Lower lobe of right lung (tissue), 2 donors: ENCODE results near the gene MPPED2. TPM values are rescaled to one million over a fixed set of nuclear protein-coding genes. Genes with fewer than 3 reads are reported as not detected.
A peak's percentile ranks its signal among the peaks of the same experiment; 100 is the strongest.

Experiments
- ATAC-seq, 2 donors: fragments of 200-7000 bp; cut with Tn5 transposase; one replicate each; pipeline ENCODE4 v1.9.1; 2020 to 2022; ENCODE audit warnings: mild to moderate bottlenecking in 2 of 2, moderate library complexity in 2 of 2
- DNase-seq: peaks from one replicate; pipeline ENCODE4 v3.0.0-alpha.2; 2020
- H3K27ac ChIP-seq: fragments of 200-600 bp; one replicate; pipeline ENCODE4 v1.8.0; 2022
- H3K27me3 ChIP-seq: fragments of 200-600 bp; one replicate; pipeline ENCODE4 v1.8.0; 2022; ENCODE audit warnings: low read depth
- H3K36me3 ChIP-seq: fragments of 200-600 bp; one replicate; pipeline ENCODE4 v1.8.0; 2022; ENCODE audit warnings: mild to moderate bottlenecking
- H3K4me1 ChIP-seq: fragments of 200-600 bp; one replicate; pipeline ENCODE4 v1.8.0; 2022
- H3K4me3 ChIP-seq: fragments of 200-600 bp; one replicate; pipeline ENCODE4 v1.8.0; 2022; ENCODE audit warnings: mild to moderate bottlenecking
- H3K9me3 ChIP-seq: fragments of 200-600 bp; one replicate; pipeline ENCODE4 v1.8.0; 2022
- intact Hi-C: fragments of 100-400 bp; cut with DNase I; formaldehyde crosslinking; loops from one replicate; pipeline ENCODE4 v1.11.0; 2022
- total RNA-seq: library from RNA; stranded (reverse); fragmentation: NEBNext Ultra II Directional; extraction: Animal tissue kit (Norgen Biotek cat#: 25700); gene quantifications from one replicate; pipeline ENCODE4 v1.2.1, GENCODE V29; 2021
- TF ChIP-seq, protein P1 (sequence below): fragments of 200-600 bp; IDR thresholded peaks from one replicate; pipeline ENCODE4 v1.8.0; 2022; ENCODE audit warnings: antibody characterized with exemption, mild to moderate bottlenecking
- donor health status: DM: no; HTN: yes; CAD: no; lungs with severe emphysema.

Gene MPPED2
- total RNA-seq, 1 donor from 2014 or later, result 1.5 TPM

DNA sequence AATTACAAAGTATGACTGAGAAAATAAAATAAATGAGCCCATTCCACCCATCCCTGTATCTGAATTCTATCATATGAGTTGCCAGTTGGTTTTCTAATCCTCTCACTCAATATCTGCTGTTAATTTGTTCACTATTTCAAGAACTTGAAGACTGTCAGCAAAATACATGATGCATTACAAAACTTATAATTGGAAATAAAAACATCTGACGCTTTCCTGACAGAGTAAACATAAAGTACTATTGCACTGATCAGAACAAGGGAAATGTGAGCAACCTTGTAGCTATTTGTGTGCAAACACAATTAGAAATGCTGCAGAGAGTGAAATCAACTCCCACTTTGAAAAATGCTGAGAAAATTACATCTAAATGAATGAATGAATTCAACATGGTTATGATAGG is 97.1 kb downstream of the MPPED2 start:
- Histone ChIP-seq H3K9me3 (no peaks in the 10 kb centered on the region), H3K36me3 (no peaks in the 10 kb centered on the region), H3K27ac (no peak overlapping the region), H3K27me3 (no peaks in the 10 kb centered on the region), H3K4me3 (no peak overlapping the region), H3K4me1 (peaks cover 18% of the 10 kb centered on the region)
- DNase-seq (no peak), ATAC-seq (no peak)
- TF ChIP-seq, protein P1, sequence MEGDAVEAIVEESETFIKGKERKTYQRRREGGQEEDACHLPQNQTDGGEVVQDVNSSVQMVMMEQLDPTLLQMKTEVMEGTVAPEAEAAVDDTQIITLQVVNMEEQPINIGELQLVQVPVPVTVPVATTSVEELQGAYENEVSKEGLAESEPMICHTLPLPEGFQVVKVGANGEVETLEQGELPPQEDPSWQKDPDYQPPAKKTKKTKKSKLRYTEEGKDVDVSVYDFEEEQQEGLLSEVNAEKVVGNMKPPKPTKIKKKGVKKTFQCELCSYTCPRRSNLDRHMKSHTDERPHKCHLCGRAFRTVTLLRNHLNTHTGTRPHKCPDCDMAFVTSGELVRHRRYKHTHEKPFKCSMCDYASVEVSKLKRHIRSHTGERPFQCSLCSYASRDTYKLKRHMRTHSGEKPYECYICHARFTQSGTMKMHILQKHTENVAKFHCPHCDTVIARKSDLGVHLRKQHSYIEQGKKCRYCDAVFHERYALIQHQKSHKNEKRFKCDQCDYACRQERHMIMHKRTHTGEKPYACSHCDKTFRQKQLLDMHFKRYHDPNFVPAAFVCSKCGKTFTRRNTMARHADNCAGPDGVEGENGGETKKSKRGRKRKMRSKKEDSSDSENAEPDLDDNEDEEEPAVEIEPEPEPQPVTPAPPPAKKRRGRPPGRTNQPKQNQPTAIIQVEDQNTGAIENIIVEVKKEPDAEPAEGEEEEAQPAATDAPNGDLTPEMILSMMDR, result no peak
- intact Hi-C loops, result no loop called here

DNA sequence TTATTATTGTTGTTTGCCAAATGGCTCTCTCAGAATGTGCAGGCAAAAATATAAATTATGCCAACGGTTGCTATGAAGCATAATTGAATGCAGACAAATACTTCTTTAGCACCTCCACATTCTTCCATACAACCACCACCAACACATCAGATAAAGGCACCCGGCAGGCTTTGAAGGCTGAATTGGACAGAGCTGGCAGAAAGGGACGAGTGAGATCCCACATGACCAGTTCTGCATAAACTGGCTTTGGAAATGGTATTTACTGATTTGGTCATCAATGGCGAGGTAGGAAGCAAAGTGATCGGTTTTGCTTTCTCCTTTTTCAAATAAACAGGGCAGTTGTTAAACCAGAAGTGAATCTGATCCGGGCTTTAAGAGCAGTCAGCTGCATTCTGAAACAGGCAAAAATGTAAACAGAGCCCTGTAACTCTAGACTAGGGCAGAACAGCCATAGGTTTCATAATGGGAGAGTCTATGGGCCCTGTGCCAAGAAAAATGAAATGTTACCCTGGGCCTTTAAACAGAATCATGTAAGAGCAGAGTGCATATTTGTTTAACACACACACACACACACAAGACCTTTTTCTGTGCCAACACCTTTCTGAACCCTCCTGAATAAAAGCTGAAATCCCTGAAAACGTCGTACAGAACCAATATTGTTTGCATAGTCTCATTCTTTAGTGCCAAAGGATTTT is 97.7 kb downstream of the MPPED2 start:
- no peaks in the 10 kb centered on the region for H3K9me3 ChIP-seq
- no peak overlapping the region for H3K27ac ChIP-seq
- H3K36me3 ChIP-seq, result no peaks in the 10 kb centered on the region
- intact Hi-C loops, result no loop called here
- ATAC-seq, result peak; percentile 82 to 83
- DNase-seq, result no peak
- TF ChIP-seq, protein P1, result no peak
- peaks cover 18% of the 10 kb centered on the region for H3K4me1 ChIP-seq
- H3K27me3 ChIP-seq, result no peaks in the 10 kb centered on the region
- H3K4me3 ChIP-seq, result no peak overlapping the region

DNA sequence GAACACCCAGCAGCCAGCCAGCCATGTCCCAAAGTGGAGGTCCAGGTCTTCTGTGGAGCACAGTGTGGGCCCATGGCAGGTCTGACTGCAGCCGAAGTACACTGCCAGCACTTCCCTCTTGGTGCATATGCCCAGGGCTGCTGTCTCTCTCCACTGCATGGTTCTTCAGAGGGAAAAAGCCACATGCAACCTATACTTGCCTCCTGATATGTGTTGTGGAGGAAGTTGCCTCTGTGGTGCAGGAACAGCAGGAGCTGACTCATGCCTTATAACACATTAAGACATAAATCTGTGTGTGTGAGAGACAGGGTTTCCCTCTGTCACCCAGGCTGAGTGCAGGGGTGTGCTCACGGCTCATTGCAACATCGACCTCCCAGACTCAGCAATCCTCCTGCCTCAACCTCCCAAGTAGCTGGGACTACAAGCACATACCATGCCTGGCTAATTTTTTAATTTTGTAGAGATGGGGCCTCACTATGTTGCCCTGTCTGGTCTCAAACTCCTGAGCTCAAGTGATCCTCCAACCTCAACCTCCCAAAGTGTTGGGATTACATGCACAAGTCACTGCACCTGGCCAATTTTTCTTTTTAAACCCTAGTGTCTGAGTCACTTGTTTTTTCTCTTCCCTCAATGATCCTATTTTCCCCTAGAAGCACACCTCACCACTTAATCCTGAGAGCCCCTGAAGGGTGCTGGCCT is 98.8 kb downstream of the MPPED2 start:
- Histone ChIP-seq H3K36me3 (no peaks in the 10 kb centered on the region), H3K9me3 (no peaks in the 10 kb centered on the region), H3K4me3 (no peak overlapping the region), H3K27ac (no peak overlapping the region), H3K4me1 (peaks cover 18% of the 10 kb centered on the region), H3K27me3 (no peaks in the 10 kb centered on the region)
- intact Hi-C loops, result no loop called here
- TF ChIP-seq, protein P1, result no peak
- ATAC-seq (peak; percentile 33 to 83), DNase-seq (peak; percentile 45)

DNA sequence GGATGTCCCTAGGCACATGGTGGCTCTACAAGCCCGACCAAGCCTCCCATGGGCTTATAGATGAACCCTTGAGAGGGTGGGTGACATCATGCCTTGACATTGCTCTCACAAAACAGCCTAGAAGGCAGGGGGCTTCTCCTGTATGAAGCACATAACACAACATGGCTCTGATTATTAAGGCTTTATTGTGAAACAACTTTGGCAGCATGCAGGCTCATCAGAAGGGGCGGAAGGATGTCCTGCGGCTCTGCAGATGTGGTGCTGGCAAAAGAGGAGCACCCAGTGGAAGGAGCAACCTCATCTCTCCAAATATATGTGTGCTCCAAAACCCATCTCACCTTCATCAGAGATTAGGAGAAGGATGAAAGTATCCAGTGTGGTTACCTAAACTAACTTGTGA is 100.4 kb downstream of the MPPED2 start:
- Histone ChIP-seq H3K4me3 (no peak overlapping the region), H3K27me3 (no peaks in the 10 kb centered on the region), H3K36me3 (no peaks in the 10 kb centered on the region), H3K9me3 (no peaks in the 10 kb centered on the region), H3K27ac (no peak overlapping the region), H3K4me1 (peaks cover 18% of the 10 kb centered on the region)
- DNase-seq, result no peak
- no peak for ATAC-seq
- TF ChIP-seq, protein P1, result no peak
- intact Hi-C loops, result no loop called here

DNA sequence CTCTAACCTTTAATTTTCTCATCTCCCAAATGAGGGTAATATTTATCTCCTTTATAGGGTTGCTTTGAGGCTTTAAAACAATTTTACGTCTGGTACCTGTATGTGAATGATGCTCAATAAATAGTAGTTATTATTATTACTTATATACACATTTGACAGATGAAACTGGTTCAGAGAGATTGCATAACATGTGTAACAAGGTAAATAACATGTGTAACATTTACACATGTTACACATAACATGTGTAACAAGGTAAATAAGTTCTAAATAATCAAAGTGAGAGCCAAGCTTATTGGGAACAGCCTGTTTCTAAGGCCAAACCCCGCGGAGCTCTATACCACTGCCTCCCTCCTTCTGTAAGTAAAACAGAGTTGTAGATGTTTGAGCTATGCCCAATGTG is 100.9 kb downstream of the MPPED2 start:
- Histone ChIP-seq H3K4me3 (no peak overlapping the region), H3K27me3 (no peaks in the 10 kb centered on the region), H3K27ac (no peak overlapping the region), H3K4me1 (peaks cover 18% of the 10 kb centered on the region), H3K36me3 (no peaks in the 10 kb centered on the region), H3K9me3 (no peaks in the 10 kb centered on the region)
- TF ChIP-seq, protein P1, result no peak
- DNase-seq (no peak), ATAC-seq (no peak)
- intact Hi-C loops, result no loop called here
